Lower leg skin (tissue), 3 donors: Measurements from ENCODE around the gene MORC2.

ENCODE experiments used
- CTCF ChIP-seq, 3 donors: fragments of 450-650 bp; IDR thresholded peaks; one replicate each; pipeline ENCODE4 v1.5.1; 2016; ENCODE audit warnings: antibody characterized with exemption in 3 of 3, mild to moderate bottlenecking in 3 of 3, moderate library complexity in 2 of 3
- POLR2A ChIP-seq, 2 donors: fragments of 450-650 bp; IDR thresholded peaks; one replicate each; pipeline ENCODE4 v1.6.1; 2016 to 2017; ENCODE audit warnings: antibody characterized with exemption in 2 of 2, mild to moderate bottlenecking in 1 of 2, moderate library complexity in 1 of 2

GRCh38 chr22:30891443-30891755 lies 77.2 kb downstream of the MORC2 start:
- TF ChIP-seq CTCF (IDR thresholded peaks at IDR 0.05) (no peak), POLR2A (IDR thresholded peaks at IDR 0.05) (no peak)
